Measurements from ENCODE around the gene SP6.

SP6 gene

DNA sequence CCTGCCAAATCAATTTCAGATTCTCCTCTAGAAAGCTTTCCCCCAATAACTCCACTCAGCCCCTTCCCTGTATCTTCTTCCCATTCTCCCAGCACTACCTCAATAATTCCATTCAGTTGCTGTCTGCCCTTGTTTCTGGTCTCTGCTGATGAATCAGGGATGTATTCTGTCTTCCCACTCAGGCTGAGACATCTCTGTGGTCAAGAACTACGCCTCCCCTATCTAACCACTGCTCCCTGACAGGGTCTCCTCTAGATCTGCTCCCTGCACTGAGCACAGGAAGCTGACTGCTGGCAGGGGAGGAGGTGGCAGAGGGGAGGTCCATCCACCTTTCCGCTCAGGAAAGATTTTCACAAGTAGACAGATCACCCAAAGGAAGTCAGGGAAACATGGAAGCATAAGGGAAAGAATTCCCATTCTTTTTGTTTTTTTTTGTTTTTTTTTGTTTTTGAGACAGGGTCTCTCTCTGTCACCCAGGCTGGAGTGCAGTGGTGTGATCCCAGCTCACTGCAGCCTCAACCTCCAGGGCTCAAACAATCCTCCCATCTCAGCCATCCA, 28.1 kb upstream of the SP6 start:
- no peak for DNase-seq

DNA sequence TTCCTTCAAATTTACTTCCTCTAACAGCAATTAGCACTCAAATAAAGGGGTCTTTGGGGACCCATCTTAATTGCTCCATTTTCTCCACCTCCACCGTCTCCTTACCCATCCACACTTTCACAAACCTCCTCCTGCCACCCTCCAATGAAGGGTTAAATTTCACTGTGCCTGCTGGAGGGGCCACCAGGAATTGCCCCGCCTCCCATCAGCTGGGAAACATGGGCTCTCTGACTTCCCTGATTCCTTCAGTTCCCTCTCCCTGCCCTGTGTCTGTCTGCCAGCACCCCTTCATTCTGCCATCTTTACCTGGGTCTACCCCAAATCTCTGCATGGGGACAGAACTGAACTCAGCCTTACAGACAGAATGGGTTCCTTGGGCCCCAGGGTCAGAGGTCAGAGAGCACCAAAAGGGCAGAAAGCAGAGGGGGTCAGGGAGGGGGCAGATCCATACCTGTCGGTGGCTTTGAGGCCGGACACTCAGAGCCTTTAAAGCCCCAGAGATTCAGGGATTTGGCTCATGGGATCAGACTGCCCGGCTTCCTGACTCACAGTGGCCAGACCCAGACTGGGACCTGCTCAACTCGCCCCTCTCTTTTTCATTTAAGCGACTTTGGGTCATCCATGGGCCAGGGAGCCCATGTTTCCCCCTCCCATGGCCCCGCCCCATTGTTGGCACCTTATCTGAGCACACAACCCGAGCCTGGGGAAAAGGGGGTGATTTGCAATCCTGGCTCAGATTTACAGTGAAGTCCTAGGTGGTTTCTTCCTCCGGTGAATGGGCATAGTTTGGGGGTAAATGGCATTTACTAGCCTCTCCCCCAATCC, 27.5 kb upstream of the SP6 start:
- no peak for DNase-seq

DNA sequence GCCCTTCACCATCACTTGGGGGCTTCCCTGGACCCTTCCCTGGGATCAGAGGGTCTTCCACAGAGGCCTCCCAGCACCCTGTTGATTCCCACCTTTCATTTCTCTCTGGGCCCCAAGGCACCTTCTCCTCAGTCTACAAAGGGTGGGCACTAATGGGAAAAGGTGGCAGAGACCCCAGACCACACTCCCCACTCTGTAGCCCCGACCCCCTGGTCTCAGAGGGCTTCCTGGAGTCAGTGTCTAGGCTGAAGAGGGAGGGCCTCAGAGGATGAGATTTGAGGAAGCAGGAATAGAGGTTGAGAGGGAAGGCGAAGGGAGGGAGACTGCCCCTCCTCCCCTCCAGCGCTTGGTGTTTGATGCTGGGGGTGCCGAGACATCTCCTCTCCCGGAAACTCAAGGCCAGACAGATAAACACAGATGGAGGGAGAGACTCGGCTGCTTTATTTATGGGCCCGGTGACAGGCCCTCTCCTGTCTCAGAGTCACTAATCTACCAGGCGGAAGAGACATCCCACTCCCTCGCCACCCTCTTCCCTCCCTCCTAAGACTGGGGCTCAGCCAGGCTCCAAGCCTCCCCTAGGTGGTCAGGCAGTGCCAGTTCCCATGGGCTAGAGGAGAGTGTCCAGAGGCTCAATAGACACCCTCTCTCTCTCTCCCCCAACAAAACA, 26.5 kb upstream of the SP6 start:
- DNase-seq, result no peak

DNA sequence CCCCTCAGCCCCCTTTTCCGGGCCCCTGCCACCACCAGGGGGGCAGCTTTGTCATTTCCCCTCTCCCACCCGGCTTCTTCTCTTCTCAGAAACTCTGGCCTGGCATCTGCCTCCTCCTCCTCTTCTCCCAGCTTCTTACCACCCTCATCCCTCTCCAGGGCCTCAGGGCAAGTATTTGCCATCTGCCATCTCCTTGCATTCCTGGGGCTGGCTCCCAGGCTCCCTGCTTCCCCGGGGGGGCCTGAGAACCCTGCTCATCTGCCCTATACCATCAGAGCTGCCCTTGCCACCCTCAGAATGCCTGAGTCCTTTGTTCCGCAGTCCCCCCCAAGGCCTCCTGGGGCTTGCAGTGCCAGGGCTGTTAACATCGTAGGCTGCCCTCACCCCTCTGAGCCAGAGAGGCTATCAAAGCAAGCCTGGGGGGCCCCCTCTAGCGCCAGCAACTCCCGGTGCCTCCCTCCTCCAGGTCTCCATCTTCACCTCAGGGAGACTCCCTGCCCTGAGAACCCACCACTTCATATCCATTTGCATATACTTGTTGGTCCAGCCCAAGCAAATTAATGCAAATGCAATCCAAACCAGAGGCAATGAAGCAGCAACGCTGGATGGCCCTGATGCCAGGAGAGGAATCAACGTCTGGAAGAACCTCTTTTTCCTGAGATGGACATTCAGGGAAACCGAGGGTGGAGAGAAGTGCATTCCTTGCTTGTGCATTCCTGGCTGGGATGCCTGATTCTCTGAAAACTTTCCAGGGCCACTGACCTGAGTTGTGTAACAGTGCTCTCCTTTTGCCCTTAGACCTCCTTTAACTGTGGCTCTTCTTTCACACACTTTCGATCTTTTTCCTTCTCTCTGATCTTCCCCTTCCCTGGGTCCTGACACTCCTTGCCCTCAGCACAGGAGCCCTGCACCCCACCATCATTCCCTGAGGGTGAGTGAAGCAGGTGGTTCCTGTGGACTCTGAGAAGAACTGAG, 24.3 kb upstream of the SP6 start:
- DNase-seq, result no peak

DNA sequence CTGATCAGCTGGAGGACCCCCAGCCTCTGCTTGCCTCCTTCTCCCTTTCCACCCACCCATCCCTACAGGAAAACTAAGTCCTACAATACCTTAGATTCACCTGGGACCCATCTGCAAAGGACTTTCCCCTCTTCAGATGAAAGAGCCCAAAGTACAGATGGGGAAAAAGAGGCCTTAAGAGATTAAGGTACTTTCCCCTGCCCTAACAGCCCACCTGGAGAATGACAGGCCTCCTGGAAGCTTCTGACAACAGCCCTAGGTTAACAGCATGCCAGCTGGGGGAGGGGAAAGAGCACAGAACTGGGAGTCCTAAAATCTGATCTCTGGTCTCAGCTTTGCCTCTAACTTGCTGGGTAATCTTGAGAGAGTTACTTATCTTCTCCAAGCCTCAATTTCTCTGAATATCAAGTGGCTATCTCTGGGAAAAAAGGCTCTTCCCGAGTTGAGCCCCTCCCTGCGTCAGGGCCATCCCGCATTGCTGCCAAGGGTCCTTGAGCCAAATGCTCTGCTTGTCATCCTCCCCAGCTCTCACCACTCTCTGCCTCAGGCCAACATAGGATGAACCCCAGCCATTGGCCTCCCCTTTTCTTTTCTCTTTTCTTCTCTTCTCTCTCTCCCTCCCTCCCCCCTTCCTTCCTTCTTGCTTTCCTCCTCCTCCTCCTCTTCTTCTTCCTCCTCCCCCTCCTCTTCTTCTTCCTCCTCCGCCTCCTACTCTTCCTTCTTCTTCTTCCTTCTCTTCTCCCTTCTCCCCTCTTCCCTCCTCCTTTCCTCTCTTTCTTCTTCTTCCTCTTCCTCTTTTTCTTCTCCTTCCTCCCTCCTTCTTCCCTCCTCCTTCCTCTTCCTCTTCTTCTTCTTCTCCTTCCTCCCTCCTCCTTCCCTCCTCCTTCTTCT, 22.5 kb upstream of the SP6 start:
- DNase-seq, result no peak

DNA sequence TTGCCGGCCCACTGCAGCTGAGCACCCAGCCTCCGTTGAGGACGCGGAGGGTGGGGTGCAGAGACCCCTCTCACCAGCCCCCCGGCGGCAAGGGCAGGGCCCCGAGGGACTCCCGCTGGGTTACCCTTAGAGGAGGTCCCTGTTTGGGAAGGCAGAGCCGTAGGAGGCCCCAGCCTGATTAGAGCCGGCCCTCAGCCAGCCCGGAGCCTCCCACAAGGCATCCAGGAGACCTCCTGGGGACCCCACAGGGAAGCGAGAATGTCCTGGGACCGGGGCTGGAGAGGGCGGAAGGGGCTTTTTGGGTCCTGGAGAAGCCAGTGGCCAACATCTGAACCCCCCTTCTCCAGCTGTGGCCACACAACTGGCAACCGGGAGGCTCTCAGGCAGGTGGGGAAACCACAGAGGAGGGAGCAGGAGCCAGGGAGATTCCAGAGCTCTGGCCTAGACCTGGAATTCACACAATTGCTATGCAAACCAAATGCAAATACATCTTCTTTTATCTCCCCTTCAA, 21.7 kb upstream of the SP6 start:
- no peak for DNase-seq

DNA sequence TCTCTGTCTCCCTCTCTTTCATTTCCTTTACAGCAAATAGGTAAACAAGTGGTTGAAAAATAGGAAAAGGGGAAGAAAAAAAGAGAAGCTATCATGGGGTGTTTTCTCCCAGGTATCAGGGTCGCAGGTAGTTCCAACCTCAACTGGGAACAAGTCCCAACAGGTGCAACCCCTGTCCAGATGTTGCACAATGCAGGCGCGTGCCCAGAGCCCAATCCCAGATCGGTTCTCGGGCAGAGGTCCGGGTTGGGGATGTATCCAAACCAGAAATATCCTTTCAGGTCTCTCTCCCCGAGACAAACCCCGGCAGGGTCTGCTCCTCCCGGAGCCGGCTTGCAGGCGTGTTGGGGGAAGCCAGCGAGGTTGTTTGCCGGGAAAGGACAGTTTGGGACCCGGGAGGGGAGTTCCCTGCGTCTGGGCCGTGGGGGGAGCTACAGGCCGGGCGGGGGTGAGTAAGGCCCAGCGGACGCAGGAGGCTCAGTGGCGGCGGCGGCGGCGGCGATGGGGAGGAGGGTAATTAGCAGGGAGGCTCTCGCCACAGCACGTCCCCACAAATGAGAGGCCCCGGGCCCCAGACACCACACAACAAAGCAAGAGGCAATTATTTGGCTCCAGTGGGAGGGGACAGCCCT, 21.2 kb upstream of the SP6 start:
- no peak for DNase-seq

DNA sequence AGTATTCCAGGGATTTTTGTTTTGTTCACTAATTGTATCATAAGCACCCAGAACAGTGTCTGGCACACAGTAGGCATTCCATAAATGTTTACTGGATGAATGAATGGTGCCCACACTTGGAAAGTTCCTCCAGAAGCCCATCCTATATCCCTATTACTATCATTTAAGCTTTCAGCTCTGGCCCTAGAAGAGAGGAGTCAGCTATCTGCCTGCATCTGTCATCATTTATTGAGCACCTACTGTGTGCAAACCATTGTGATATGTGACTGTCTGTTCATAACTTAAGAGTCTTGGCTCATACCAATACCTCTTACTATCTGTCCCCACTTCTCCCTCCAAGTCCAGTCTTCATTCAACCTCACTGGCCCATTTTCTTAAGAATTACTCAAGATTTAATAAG, 20.1 kb upstream of the SP6 start:
- no peak for DNase-seq

DNA sequence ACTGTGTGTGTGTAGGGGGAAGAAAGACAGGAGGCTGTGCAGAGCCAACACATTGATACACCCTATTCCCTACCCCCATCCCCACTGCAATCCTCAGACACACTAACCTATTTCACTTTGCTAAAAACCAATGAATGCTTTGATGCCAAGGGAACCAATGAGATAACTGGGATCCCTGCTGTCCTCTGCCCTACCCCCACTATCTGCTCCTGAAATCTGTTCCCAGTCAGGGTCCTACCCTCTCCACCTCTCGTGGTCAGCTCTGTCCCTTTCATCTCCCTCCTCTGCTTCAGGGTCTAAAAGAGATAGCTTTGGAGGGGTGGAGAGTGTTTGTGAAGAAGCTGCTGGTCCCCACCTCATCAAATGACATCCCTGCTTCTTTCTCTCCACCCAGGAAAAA, 19.1 kb upstream of the SP6 start:
- no peak for DNase-seq

DNA sequence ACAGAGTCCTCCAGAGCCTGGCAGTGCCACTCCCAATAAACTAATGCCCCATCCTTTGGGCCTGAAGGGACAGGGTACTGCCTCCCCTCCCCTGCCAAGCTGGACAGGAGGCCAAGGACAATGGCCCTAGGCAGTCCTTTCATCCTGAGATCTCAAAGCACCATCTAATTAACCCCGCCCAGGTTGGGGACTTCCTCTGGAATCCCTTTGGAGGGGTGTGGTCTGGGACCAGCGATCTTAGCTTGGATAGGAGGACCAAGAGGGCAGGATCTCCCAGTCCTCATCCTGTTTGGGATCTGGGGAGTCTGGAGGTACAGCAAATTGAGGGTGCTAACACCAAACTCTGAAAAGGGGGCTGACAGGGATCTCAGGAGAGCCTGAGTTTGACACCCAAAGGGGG, 18.2 kb upstream of the SP6 start:
- no peak for DNase-seq

DNA sequence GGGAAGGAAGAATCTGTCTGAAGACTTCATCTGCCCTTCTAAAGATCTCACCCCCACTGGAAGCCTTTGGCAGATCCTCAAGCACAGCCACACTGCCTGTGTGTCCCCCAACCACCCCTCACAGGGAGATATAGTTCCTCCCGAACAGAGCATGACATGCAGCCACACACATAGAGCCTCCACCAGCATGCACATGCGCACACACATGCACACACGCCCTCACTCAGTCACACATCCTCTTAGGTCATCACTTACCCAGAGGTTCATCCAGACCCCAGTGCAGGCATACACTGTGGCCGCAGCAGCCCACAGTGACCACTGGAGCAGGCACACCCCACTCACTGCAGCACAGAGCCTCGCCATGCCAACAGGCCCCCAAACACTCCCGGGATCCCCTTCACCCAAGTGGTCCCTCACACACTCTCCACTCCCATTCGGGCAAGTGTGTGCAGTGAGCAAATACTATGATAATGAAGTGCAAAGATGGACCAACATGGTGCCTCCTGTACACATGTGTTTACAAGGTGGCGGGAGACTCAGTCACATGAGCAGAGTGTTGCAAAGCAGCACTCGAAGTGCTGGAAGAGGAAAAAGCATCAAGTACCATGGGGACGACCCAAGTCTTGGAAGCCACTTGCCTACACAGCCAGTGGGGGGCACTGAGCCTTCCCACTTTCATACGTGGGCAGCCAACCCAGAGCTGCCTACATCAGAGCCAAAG, 17.0 kb upstream of the SP6 start:
- DNase-seq, result no peak

DNA sequence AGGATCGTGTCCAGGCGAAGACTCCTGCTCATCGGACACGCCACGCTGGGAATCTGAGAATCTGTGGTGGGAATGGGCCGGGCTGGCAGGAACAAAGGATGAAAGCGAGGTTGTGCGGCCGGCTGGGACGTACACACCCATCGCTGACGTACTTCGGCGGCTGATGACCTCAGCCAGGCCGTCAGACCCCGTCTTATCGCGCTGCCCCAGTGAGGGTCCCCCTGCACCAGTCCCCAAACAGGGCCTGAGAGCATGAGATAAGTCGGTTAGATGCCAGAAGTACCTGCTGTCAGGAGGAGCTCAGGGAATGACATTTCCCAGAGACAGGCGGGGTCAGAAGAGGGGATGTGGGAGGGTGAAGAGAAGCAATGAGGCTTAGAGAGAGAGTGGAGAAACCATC, 16.0 kb upstream of the SP6 start:
- no peak for DNase-seq

DNA sequence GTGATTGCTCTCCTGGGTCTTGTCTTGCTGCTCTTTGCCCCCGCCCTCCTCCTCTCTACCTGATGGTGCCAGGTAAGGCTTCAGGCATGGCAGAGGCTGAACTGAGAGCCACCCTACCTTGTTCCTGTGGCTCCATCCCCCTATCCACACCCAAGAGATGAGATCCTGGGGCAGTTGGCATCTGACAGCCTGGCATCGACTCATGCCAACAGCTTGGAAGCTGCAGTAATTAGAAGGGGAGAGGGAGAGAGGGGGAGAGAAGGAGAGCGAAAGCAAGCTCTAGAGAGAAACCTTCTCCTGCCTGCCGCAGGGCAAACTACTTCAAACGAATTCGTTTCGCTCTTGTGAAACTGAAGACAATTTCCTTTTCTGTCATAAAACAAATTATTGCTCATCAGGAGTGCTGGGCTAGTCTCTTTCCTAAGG, 13.8 kb upstream of the SP6 start:
- DNase-seq, result no peak

DNA sequence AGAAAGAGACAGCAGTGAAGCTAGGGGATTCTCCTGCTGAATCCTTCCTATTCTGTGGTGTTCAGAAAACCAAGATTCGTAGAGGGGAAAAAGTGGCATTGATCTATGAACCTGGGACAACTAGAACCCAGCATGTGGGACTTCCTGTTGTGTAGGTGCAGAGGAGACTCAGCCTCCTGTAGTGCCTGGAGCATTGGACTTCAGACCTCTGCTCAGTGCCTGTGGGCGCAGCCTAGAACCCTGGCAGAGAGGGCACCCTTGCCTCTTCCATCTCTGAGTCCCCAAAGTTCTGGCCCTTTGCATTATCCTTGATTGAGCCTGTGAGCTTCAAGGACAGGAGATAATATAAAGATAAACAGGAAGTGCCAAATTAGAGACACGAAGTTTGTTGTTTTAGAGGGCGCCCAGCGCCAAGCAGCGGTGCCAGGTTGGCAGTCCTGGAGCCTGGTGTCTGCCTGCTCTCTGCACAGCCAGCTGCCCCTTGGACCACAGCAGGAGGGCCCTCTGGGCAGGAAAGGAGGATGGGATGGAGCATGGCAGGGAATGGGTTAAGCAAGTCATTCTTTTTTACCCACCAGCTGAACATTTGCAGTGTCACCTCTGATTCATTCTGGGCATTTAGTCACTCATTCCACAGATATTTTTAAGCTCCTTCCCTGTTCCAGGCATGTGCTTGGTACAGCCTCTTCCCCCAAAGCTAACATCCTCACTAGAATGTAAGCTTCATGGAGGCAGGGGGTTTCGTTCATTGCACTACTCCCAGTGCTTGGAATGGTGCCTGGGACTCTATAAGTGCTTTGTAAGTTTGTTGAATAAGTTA, 11.9 kb upstream of the SP6 start:
- no peak for DNase-seq

DNA sequence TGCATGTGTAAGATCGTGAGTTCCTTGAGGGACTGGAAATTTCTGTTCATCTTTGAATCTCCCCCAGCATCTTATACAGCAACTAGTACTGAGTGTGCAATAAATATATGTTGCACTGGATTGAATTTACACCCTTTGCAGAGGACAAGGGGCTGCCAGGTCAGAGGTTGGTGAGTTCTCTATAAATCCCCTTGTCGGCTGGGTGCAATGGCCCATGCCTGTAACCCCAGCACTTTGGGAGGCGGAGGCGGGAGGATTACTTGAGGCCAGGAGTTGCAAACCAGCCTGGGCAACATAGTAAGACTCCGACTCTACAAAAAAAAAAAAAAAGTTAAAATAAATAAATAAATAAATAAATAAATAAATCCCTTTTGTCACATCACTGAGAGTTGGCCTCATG, 9.4 kb upstream of the SP6 start:
- DNase-seq, result no peak

DNA sequence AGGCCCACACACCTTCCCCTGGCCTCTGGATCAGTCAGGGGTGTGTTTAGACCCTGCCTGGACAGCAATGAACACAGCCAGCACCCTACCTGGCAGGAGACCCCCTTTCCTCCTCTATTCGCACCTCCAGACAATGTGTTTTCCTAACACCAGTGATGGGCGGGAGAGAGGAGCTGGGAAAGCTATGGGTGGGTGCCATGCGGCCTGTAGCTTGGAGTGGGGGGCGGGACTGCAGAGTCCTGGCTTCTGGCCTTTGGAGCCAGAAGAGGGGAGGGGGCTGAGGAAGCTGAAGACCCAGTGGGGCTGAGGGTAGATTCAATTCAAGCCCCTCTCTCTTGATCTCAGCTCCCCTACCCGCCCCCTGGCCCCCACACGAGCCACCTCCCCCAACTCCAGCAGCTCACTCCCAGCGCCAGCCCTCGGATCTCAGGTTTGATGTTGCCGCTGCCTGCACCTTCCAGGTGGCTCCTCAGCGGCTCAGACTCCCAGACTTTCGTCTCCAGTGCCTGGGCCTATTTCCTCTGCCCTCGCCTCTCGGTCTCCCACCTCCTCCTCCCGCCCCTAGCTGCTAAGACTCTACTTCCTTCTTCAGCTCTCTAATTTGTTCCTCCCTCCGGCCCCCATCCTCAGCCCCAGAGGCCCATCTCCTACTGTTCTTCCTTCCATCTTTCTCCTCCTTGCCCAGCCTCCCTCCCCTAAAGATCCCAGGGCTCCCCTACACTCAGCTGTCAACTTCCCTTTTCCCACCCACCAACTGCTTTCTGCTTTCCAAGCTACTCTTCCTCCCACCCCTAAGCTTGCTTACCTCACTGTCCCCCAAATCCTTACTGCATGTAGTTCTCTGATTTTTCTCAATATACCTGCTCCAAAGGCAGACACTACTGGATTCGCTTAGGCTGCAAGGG, 6.8 kb upstream of the SP6 start:
- DNase-seq, result no peak

DNA sequence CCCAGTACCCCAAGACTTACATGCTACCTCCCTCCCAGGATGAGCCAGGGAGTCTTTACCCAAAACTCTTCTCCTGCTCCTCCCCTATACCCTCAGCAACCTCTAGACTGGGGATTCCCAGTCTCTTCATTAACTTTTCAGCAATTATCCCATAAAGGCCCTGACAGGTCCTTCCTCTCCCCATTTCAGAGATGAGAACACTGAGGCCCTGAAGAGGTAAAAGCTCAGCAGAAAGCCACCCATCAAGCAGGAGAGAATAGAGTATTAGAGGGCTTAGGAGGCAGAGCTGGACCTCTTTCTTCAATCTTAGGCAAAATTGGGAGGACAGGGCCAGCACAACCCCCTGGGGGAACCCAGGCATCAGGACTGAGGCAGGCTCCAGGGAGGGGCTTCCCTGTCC, 5.9 kb upstream of the SP6 start:
- DNase-seq, result no peak

DNA sequence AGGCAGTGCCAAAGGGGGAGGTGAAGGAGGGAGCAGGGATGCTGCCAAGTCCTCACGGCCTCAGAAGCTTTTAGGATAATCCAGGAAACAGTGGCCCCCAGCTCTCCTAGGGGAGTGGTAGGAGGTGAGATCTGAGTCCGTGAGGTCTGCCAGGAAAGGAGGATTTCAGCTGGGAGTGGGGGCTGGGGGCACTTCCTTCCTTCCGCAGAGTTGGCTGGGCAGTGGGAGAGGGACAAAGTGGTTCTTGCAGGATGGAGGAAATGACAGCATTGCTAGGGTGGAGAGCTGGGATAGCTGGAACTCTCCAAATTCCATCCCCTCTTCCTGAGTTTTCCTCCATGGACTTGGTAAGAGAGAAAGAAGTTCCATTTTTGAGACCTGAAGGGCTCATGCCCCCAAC, 4.8 kb upstream of the SP6 start:
- no peak for DNase-seq

DNA sequence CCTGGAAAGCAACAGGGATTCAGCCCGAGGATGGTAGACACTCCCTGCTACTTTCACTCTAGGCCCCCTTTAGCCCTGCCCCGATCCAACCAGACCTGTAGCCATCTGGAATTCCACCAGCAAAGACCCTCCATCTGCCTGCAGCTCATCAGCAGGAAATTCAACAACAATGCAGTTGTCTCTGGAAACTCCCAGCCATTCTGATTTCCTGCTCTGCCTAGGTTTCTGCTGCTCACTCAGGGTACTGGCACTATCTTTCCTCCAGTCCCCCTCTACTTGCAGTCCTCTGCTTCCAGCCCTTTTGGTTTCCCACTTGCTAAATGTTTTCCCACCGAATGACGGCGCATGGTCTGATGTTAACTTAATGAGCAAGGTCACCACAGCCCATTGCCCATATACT, 2.7 kb upstream of the SP6 start:
- DNase-seq, result no peak
